Ascending aorta (tissue), 2 donors: ENCODE measurements around the gene SIRT6. TPM values are rescaled to one million over a fixed set of nuclear protein-coding genes. Genes with fewer than 3 reads are reported as not detected.

Source experiments
- DNase-seq, 2 donors: peaks; one replicate each; pipeline ENCODE4 v3.0.0-alpha.2; 2019; ENCODE audit warnings: low spot score in 2 of 2
- H3K27ac ChIP-seq, 2 donors: fragments of 200-600 bp; sonication (generic); one replicate each; pipeline ENCODE4 v1.5.1; 2016 to 2017; ENCODE audit warnings: mild to moderate bottlenecking in 1 of 2
- H3K27me3 ChIP-seq: fragments of 200-600 bp; sonication (generic); one replicate; pipeline ENCODE4 v1.5.1; 2017
- H3K36me3 ChIP-seq, 2 donors: fragments of 200-600 bp; sonication (generic); one replicate each; pipeline ENCODE4 v1.5.1; 2016
- H3K4me1 ChIP-seq, 2 donors: fragments of 200-600 bp; sonication (generic); one replicate each; pipeline ENCODE4 v1.5.1; 2016 to 2017; ENCODE audit warnings: mild to moderate bottlenecking in 1 of 2
- H3K4me3 ChIP-seq, 2 donors: fragments of 200-600 bp; sonication (generic); one replicate each; pipeline ENCODE4 v1.5.1; 2016 to 2017; ENCODE audit warnings: mild to moderate bottlenecking in 1 of 2
- H3K9me3 ChIP-seq, 2 donors: fragments of 200-600 bp; sonication (generic); one replicate each; pipeline ENCODE4 v1.5.1; 2016
- CTCF ChIP-seq, 3 experiments: fragments of 200-600 bp in 2 of 3; fragments of 450-650 bp in 1 of 3; sonication (generic) in 2 of 3; IDR thresholded peaks; one replicate each; pipeline ENCODE4 v1.5.1; 2016 to 2019; ENCODE audit warnings: antibody characterized with exemption in 3 of 3, mild to moderate bottlenecking in 1 of 3, moderate library complexity in 1 of 3
- intact Hi-C: fragments of 100-400 bp; cut with DNase I; formaldehyde crosslinking; loops from one replicate; pipeline ENCODE4 v1.15.1; 2023
- total RNA-seq: library from RNA; depleted of rRNA; stranded (reverse); fragments of >200 nt; gene quantifications from one replicate; pipeline ENCODE4 v1.1.0, GENCODE V29; 2016

The SIRT6 gene
- total RNA-seq, 1 donor from 2014 or later = 5.9 TPM

DNA sequence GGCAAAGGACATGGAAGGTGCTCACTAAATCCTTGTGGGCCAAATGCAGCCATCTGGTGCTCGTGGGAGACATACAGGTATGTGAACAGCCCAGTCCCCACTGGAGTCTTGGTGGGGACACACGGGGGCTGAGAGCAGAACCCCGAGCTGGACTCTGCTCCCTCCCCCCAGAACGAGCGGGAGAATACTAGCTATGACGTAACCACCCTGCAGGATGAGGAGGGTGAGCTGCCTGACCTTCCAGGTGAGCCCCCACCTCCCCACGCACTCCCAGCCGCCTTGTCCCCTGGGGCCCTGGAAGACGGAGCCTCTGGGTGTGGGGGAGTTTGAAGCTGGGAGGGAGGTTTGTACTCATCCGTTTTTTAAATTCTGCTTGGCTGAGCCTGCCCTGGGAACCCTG lies 33.4 kb upstream of the SIRT6 start:
- H3K9me3 ChIP-seq = no peaks in the 10 kb centered on the region
- H3K4me1 ChIP-seq = no peaks in the 10 kb centered on the region
- H3K27ac ChIP-seq = no peak overlapping the region
- no peaks in the 10 kb centered on the region for H3K36me3 ChIP-seq
- no peak for TF ChIP-seq CTCF (IDR thresholded peaks at IDR 0.05)
- no peaks in the 10 kb centered on the region for H3K27me3 ChIP-seq
- intact Hi-C loops = no loop called here
- DNase-seq = no peak
- H3K4me3 ChIP-seq = no peak overlapping the region

DNA sequence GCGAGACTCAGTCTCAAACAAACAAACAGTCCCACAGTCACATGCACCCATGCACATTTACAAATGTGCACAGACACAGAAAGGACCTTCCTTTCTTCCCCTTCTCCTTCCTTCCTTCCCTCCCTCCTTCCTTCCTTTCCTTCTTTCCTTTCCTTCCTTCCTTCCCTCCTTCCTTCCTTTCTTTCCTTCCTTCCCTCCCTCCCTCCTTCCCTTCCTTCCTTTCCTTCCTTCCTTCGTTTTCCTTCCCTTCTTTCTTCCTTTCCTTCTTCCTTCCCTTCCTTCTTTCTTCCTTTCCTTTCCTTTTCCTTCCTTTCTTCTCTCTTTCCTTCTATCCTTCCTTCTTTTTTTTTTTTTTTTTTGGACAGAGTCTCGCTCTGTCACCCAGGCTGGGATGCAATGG lies 30.8 kb upstream of the SIRT6 start:
- Histone ChIP-seq H3K9me3 (no peaks in the 10 kb centered on the region), H3K36me3 (no peaks in the 10 kb centered on the region), H3K27me3 (no peaks in the 10 kb centered on the region), H3K27ac (no peak overlapping the region), H3K4me1 (no peaks in the 10 kb centered on the region), H3K4me3 (no peak overlapping the region)
- intact Hi-C loops = no loop called here
- no peak for TF ChIP-seq CTCF (IDR thresholded peaks at IDR 0.05)
- no peak for DNase-seq

DNA sequence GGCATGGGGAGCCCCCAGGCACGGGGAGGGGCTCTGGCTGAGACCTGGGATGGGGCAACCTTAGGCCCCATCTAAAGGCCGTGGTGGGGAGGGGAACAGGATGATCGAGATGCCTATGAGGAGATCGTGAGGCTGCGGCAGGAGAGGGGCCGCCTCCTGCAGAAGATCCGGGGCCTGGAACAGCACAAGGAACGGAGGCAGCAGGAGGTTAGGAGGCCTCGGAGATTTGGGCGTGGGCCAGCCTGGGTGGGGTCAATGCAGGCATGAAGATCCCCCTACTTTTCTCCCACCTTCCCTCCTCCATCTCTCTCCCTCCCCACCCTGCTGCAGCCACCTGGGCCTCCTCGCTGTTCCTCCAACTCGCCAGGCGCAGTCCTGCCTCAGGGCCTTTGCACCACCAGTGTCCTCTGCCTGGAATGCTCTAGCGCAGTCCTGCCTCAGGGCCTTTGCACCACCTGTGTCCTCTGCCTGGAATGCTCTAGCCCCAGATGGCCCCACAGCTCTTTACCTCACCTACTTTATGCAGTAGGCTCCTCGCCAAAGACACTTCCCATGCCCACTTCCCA lies 27.9 kb upstream of the SIRT6 start:
- no peak overlapping the region for H3K4me3 ChIP-seq
- H3K36me3 ChIP-seq = no peaks in the 10 kb centered on the region
- DNase-seq = no peak
- intact Hi-C loops = no loop called here
- H3K4me1 ChIP-seq = no peaks in the 10 kb centered on the region
- TF ChIP-seq CTCF (IDR thresholded peaks at IDR 0.05) = no peak
- H3K9me3 ChIP-seq = no peaks in the 10 kb centered on the region
- H3K27ac ChIP-seq = no peak overlapping the region
- no peaks in the 10 kb centered on the region for H3K27me3 ChIP-seq

- DNase-seq = no peak
- H3K9me3 ChIP-seq = no peaks in the 10 kb centered on the region
- no peak overlapping the region for H3K27ac ChIP-seq
- no peaks in the 10 kb centered on the region for H3K4me1 ChIP-seq
- no peaks in the 10 kb centered on the region for H3K36me3 ChIP-seq
- TF ChIP-seq CTCF (IDR thresholded peaks at IDR 0.05) = no peak
- intact Hi-C loops = loop anchor here (10.0 kb wide), 1 partner anchor 64 kb away; no protein-coding TSS in a partner anchor
- H3K27me3 ChIP-seq = no peaks in the 10 kb centered on the region
- H3K4me3 ChIP-seq = no peak overlapping the region
These were observed 26.2 kb upstream of the SIRT6 start for GRCh38 chr19:4208385-4209094.

- intact Hi-C loops = loop anchor here (10.0 kb wide), 1 partner anchor 62 kb away; no protein-coding TSS in a partner anchor
- H3K36me3 ChIP-seq = no peaks in the 10 kb centered on the region
- DNase-seq = no peak
- no peak for TF ChIP-seq CTCF (IDR thresholded peaks at IDR 0.05)
- H3K27me3 ChIP-seq = no peaks in the 10 kb centered on the region
- H3K4me3 ChIP-seq = no peak overlapping the region
- H3K4me1 ChIP-seq = no peaks in the 10 kb centered on the region
- no peak overlapping the region for H3K27ac ChIP-seq
- H3K9me3 ChIP-seq = no peaks in the 10 kb centered on the region
These were observed 24.6 kb upstream of the SIRT6 start for GRCh38 chr19:4206818-4207484.
